Stimulated activated CD4-positive, alpha-beta T cell treated with anti-CD3 and anti-CD28 coated beads, Interleukin-2, amount 100 ng/mL, for 48 hours (primary cell): ENCODE data around the gene SMYD3.
"Not testable (repeated sequence)": the region's sequence is repeated elsewhere in the genome, so short reads cannot be mapped to it uniquely, and the experiment has no call there.

Experiments used
- DNase-seq, 2 donors: peaks; one replicate each; pipeline ENCODE4 v3.0.0-alpha.2; 2020

Gene SMYD3

GRCh38 chr1:245856944-245857531, 650.0 kb downstream of the SMYD3 start:
- no peak for DNase-seq

- DNase-seq = no peak
These were observed 651.0 kb downstream of the SMYD3 start for GRCh38 chr1:245855846-245856730.

GRCh38 chr1:245853291-245853690, 653.8 kb downstream of the SMYD3 start:
- DNase-seq = no peak

GRCh38 chr1:245843101-245843500, 664.0 kb downstream of the SMYD3 start:
- no peak for DNase-seq

GRCh38 chr1:245842106-245842505, 665.0 kb downstream of the SMYD3 start:
- DNase-seq = no peak

GRCh38 chr1:245840971-245841370, 666.1 kb downstream of the SMYD3 start:
- DNase-seq = no peak

GRCh38 chr1:245837718-245838117, 669.4 kb downstream of the SMYD3 start:
- no peak for DNase-seq

GRCh38 chr1:245835386-245835785, 671.7 kb downstream of the SMYD3 start:
- DNase-seq = no peak

- DNase-seq = no peak
These were observed 673.1 kb downstream of the SMYD3 start for GRCh38 chr1:245834002-245834401.

GRCh38 chr1:245832771-245833527, 674.1 kb downstream of the SMYD3 start:
- DNase-seq = no peak

- no peak for DNase-seq
These were observed 675.6 kb downstream of the SMYD3 start for GRCh38 chr1:245831518-245831917.

GRCh38 chr1:245829826-245830225, 677.3 kb downstream of the SMYD3 start:
- DNase-seq = no peak

GRCh38 chr1:245829194-245829593, 677.9 kb downstream of the SMYD3 start:
- DNase-seq = no peak

- DNase-seq = no peak
These were observed 679.8 kb downstream of the SMYD3 start for GRCh38 chr1:245827301-245827700.

- DNase-seq = no peak
These were observed 681.8 kb downstream of the SMYD3 start for GRCh38 chr1:245825128-245825901.

- no peak for DNase-seq
These were observed 683.5 kb downstream of the SMYD3 start for GRCh38 chr1:245823408-245824147.

- DNase-seq = no peak
These were observed 684.1 kb downstream of the SMYD3 start for GRCh38 chr1:245822996-245823395.

GRCh38 chr1:245818363-245818762, 688.7 kb downstream of the SMYD3 start:
- not testable (repeated sequence) for DNase-seq

GRCh38 chr1:245816496-245816895, 690.6 kb downstream of the SMYD3 start:
- not testable (repeated sequence) for DNase-seq

GRCh38 chr1:245814651-245815050, 692.4 kb downstream of the SMYD3 start:
- DNase-seq = no peak

GRCh38 chr1:245812278-245812677, 694.8 kb downstream of the SMYD3 start:
- DNase-seq = no peak

- DNase-seq = no peak
These were observed 696.2 kb downstream of the SMYD3 start for GRCh38 chr1:245810789-245811337.
